SK-N-SH treated with all-trans-retinoic acid at 6 μM for 48 hours (cell line): Measurements from ENCODE around the gene ASTN2.
A peak's percentile ranks its signal among the peaks of the same experiment; 100 is the strongest.

ENCODE experiments used
- ATAC-seq: fragments of 200-7000 bp; cut with Tn5 transposase; 3 replicates; pipeline ENCODE4 v1.9.1; 2020; ENCODE audit warnings: mild to moderate bottlenecking, moderate library complexity
- ARNTL ChIP-seq: fragments of 450-650 bp; formaldehyde crosslinking; IDR thresholded peaks from 2 replicates; pipeline ENCODE4 v1.5.0; 2020; ENCODE audit warnings: low read depth, mild to moderate bottlenecking, moderate library complexity, borderline replicate concordance
- CSRNP3 ChIP-seq: fragments of 250-450 bp; sonication (Bioruptor Pico); IDR thresholded peaks from 2 replicates; pipeline ENCODE4 v1.5.1; 2021; ENCODE audit warnings: mild to moderate bottlenecking, moderate library complexity
- GLIS3 ChIP-seq: fragments of 250-450 bp; sonication (Bioruptor Pico); IDR thresholded peaks from 2 replicates; pipeline ENCODE4 v1.5.0; 2020; ENCODE audit warnings: mild to moderate bottlenecking, moderate library complexity
- ISL1 ChIP-seq: fragments of 250-450 bp; sonication (Bioruptor Pico); IDR thresholded peaks from 2 replicates; pipeline ENCODE4 v2.1.2; 2022; ENCODE audit warnings: mild to moderate bottlenecking, moderate library complexity
- OSR1 ChIP-seq: fragments of 250-450 bp; sonication (Bioruptor Pico); IDR thresholded peaks from 2 replicates; pipeline ENCODE4 v1.8.0; 2022; ENCODE audit warnings: moderate library complexity, mild to moderate bottlenecking, inconsistent platforms
- PATZ1 ChIP-seq: fragments of 250-450 bp; sonication (Bioruptor Pico); IDR thresholded peaks from 2 replicates; pipeline ENCODE4 v1.8.0; 2020; ENCODE audit warnings: mild to moderate bottlenecking, moderate library complexity, borderline replicate concordance
- POU6F1 ChIP-seq: fragments of 250-450 bp; sonication (Bioruptor Pico); IDR thresholded peaks from 2 replicates; pipeline ENCODE4 v1.8.0; 2021; ENCODE audit warnings: low read depth, mild to moderate bottlenecking, moderate library complexity, borderline replicate concordance
- PPARA ChIP-seq: fragments of 250-450 bp; sonication (Bioruptor Pico); IDR thresholded peaks from 2 replicates; pipeline ENCODE4 v1.5.0; 2020; ENCODE audit warnings: mild to moderate bottlenecking, borderline replicate concordance
- SNAI2 ChIP-seq: fragments of 250-450 bp; sonication (Bioruptor Pico); IDR thresholded peaks from 2 replicates; pipeline ENCODE4 v1.5.0; 2020; ENCODE audit warnings: mild to moderate bottlenecking, moderate library complexity
- TCF4 ChIP-seq: fragments of 250-450 bp; sonication (Bioruptor Pico); IDR thresholded peaks from 2 replicates; pipeline ENCODE4 v1.8.0; 2021; ENCODE audit warnings: mild to moderate bottlenecking, moderate library complexity, borderline replicate concordance
- ZC3H10 ChIP-seq: fragments of 250-450 bp; sonication (Bioruptor Pico); IDR thresholded peaks from 2 replicates; pipeline ENCODE4 v1.5.1; 2021; ENCODE audit warnings: mild to moderate bottlenecking, moderate library complexity
- ZFP3 ChIP-seq: fragments of 250-450 bp; sonication (Bioruptor Pico); IDR thresholded peaks from 2 replicates; pipeline ENCODE4 v1.5.0; 2020; ENCODE audit warnings: mild to moderate bottlenecking, moderate library complexity
- ZFP30 ChIP-seq: fragments of 450-650 bp; formaldehyde crosslinking; IDR thresholded peaks from 2 replicates; pipeline ENCODE4 v1.5.0; 2022; ENCODE audit warnings: mild to moderate bottlenecking, moderate library complexity
- ZNF70 ChIP-seq: fragments of 450-650 bp; formaldehyde crosslinking; IDR thresholded peaks from 2 replicates; pipeline ENCODE4 v1.5.0; 2020; ENCODE audit warnings: mild to moderate bottlenecking, moderate library complexity
- TF ChIP-seq, protein P1 (sequence below): fragments of 250-450 bp; sonication (Bioruptor Pico); IDR thresholded peaks from 2 replicates; pipeline ENCODE4 v1.5.0; 2020; ENCODE audit warnings: mild to moderate bottlenecking, moderate library complexity
- TF ChIP-seq, protein P2 (sequence below): fragments of 250-450 bp; sonication (Bioruptor Pico); IDR thresholded peaks from 2 replicates; pipeline ENCODE4 v1.5.1; 2020; ENCODE audit warnings: low read depth, mild to moderate bottlenecking, moderate library complexity

Gene ASTN2

GRCh38 chr9:117355542-117355941 lies 59.3 kb downstream of the ASTN2 start:
- ATAC-seq, result no peak; the same call in 2 of the 3 replicates
- TF ChIP-seq TCF4 (CRISPR knock-in tag) (peak; percentile 82; the same call in 1 of the 2 replicates), PATZ1 (CRISPR knock-in tag) (no peak), CSRNP3 (CRISPR knock-in tag) (no peak)
- TF ChIP-seq, protein P1, sequence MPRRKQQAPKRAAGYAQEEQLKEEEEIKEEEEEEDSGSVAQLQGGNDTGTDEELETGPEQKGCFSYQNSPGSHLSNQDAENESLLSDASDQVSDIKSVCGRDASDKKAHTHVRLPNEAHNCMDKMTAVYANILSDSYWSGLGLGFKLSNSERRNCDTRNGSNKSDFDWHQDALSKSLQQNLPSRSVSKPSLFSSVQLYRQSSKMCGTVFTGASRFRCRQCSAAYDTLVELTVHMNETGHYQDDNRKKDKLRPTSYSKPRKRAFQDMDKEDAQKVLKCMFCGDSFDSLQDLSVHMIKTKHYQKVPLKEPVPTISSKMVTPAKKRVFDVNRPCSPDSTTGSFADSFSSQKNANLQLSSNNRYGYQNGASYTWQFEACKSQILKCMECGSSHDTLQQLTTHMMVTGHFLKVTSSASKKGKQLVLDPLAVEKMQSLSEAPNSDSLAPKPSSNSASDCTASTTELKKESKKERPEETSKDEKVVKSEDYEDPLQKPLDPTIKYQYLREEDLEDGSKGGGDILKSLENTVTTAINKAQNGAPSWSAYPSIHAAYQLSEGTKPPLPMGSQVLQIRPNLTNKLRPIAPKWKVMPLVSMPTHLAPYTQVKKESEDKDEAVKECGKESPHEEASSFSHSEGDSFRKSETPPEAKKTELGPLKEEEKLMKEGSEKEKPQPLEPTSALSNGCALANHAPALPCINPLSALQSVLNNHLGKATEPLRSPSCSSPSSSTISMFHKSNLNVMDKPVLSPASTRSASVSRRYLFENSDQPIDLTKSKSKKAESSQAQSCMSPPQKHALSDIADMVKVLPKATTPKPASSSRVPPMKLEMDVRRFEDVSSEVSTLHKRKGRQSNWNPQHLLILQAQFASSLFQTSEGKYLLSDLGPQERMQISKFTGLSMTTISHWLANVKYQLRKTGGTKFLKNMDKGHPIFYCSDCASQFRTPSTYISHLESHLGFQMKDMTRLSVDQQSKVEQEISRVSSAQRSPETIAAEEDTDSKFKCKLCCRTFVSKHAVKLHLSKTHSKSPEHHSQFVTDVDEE (CRISPR knock-in tag), result 0 out of 2 replicates have a peak, but pooled peaks have one; percentile 54

DNA sequence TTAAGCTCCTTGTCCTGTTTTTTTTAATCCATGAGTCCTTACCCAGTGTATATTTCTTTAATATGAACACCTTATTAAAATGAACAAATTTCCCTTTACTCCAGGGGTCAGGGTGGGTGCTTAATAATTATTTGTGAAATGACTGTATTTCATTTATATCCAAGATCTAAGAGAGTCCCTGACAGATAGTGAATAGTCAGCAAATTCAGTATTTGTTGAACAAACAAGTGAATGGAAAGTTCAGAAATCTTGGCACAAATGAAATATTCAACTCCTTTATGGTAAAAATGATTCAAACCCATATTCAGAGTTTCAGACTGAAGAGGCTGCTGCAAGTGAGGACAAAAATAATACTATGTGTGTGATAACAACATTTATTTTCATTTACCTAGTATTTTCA lies 59.9 kb downstream of the ASTN2 start:
- ATAC-seq, result no peak
- TF ChIP-seq PPARA (CRISPR knock-in tag) (no peak), GLIS3 (CRISPR knock-in tag) (no peak), TCF4 (CRISPR knock-in tag) (no peak), ZNF70 (no peak), OSR1 (CRISPR knock-in tag) (no peak), POU6F1 (no peak), ZC3H10 (CRISPR knock-in tag) (no peak)
- TF ChIP-seq, protein P2, sequence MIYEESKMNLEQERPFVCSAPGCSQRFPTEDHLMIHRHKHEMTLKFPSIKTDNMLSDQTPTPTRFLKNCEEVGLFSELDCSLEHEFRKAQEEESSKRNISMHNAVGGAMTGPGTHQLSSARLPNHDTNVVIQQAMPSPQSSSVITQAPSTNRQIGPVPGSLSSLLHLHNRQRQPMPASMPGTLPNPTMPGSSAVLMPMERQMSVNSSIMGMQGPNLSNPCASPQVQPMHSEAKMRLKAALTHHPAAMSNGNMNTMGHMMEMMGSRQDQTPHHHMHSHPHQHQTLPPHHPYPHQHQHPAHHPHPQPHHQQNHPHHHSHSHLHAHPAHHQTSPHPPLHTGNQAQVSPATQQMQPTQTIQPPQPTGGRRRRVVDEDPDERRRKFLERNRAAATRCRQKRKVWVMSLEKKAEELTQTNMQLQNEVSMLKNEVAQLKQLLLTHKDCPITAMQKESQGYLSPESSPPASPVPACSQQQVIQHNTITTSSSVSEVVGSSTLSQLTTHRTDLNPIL, result no peak

GRCh38 chr9:117354244-117354847 lies 60.5 kb downstream of the ASTN2 start:
- no peak for ATAC-seq
- no peak for TF ChIP-seq SNAI2 (CRISPR knock-in tag)

DNA sequence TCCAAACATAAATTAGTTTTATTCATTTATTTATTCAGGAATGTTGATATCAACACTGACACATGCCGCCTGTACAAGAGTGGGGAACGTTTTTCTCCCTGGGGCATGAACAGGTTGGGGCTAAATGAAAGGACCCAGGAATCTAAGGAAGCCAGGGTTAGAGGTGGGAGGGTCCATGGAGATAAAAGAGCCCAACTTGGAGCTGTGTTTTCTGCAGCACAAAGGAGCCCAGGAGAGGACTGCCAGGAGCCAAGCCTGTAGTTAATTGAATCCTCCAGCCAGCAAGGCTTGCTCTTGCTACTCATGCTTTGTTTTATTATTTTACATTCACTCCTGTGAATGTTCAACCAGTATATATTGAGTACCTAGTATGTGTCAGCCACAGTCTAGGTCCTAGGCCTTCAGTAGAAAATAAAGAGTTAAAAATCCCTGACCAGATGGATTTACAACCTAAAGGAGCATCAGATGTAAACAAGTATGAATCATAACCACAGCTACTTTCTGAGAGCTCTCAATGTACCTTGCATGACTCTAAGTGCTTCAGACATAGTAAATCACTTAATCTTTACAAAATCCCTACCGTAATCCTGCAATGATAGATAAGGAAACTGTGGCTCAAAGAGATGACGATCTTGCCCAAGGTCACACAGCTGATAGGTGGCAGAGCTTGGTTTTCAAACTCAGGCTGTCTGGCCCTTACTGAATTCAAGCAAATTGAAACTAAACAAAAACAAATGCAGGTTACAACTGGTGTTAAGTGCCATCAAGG lies 69.8 kb downstream of the ASTN2 start:
- no peak for ATAC-seq
- TF ChIP-seq ZFP30 (CRISPR knock-in tag), result no peak
- no peak for TF ChIP-seq ZFP3
- no peak for TF ChIP-seq POU6F1
- TF ChIP-seq TCF4 (CRISPR knock-in tag), result peak; percentile 15; the same call in 1 of the 2 replicates
- TF ChIP-seq ARNTL (CRISPR knock-in tag), result no peak
- TF ChIP-seq SNAI2 (CRISPR knock-in tag), result no peak
- TF ChIP-seq ISL1 (CRISPR knock-in tag), result peak; percentile 20; the same call in 1 of the 2 replicates
- no peak for TF ChIP-seq ZC3H10 (CRISPR knock-in tag)
